ENCODE data around the gene EEF1AKMT2.

The EEF1AKMT2 gene

DNA sequence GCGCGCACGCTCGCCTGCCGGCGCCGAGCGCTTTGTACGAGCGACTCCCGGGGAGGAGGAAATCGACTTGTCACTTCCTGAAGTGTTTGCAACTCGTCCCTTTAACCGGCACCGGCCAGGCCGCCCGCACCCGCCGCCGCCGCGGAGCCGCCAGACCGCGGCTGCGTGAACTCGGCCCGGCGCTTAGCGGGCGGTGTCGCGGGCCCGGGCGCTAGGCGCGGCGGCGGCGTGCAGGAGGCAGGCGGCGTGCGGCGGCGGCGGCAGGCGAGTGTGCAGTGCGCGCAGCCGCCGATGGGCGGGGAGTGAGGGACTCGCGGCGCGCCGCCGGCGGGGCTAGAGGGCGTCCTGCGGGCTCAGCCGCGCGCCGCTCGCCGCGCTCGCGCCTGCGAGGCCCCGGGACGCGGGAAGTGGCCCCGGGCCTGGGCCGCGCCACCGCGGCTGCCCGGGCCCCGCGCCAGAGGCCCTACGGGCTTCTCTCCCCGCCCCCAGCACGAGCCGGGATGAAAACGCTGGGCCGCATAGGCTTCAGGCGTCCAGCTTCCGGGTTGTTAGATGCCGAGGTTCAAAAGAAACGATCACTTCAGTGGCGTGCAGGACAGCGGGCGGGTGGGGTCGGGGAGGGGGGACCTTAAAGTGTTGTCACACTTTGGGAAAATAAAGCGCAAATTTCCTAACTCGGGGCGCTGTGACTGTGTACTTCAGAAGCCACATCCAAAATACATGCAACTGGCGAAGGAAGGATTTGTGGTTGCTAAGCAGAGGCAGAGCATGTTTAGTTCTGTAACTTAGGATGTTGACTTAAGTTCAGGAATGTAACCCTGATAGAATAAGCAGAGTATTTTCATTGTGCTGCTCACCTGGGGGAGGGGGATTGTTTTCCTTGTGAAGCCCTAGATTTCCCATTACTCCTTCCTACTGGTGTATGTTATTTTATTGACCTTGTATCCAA lies 47.3 kb downstream of the EEF1AKMT2 start, which contains the start of gene FAM53B:
Gene FAM53B (minus strand): TSS at position 277 of the 949 bp plus-strand sequence. CDS start 37,665 bp downstream, outside the sequence.
- H3K9me3 ChIP-seq (ENCODE audit: control insufficient read depth, low read length) = no peaks in the 10 kb centered on the region
- DNase-seq = peak; percentile 82
- H2AFZ ChIP-seq (ENCODE audit: low read depth, low read length) = peak within 1 kb of the TSS; percentile 69
- H3K27ac ChIP-seq (ENCODE audit: low read length, poor library complexity, severe bottlenecking) = peak within 1 kb of the TSS; percentile 13
- H3K27me3 ChIP-seq (ENCODE audit: control insufficient read depth in 1 of 2, insufficient read depth in 1 of 2, low read length in 2 of 2) = no peaks in the 10 kb centered on the region
- H3K4ac ChIP-seq (ENCODE audit: low read depth in 1 of 2, low read length in 2 of 2) = peak within 1 kb of the TSS in 1 of 2 experiments; percentile 67
- peak within 1 kb of the TSS; percentile 99 for H3K4me2 ChIP-seq (ENCODE audit: low read length, poor library complexity, severe bottlenecking)
- peak within 1 kb of the TSS; percentile 87 for H3K9ac ChIP-seq (ENCODE audit: low read length)
- peaks cover 0 to 13% of the 10 kb centered on the region in 2 experiments for H3K36me3 ChIP-seq (ENCODE audit: control insufficient read depth in 1 of 2, insufficient read depth in 2 of 2, low read depth in 1 of 2, low read length in 2 of 2)
- peak within 1 kb of the TSS; percentile 88 for H2BK120ac ChIP-seq (ENCODE audit: low read depth, low read length)
- H3K18ac ChIP-seq (ENCODE audit: low read depth in 1 of 2, low read length in 2 of 2) = peak within 1 kb of the TSS; percentile 78 to 96
- H2BK12ac ChIP-seq (ENCODE audit: low read length in 2 of 2) = no peak within 1 kb of the TSS
- peaks cover 14% of the 10 kb centered on the region for H3K79me1 ChIP-seq (replicated peaks; ENCODE audit: low read length, poor library complexity, severe bottlenecking)
- H2BK5ac ChIP-seq (ENCODE audit: low read depth, low read length, poor library complexity, severe bottlenecking) = no peak within 1 kb of the TSS
- peak within 1 kb of the TSS in 1 of 2 experiments; percentile 89 for H3K23ac ChIP-seq (ENCODE audit: low read length in 2 of 2)
- peak within 1 kb of the TSS; percentile 80 to 82 for H3K4me3 ChIP-seq (ENCODE audit: insufficient read depth in 1 of 2, low read depth in 1 of 2, low read length in 2 of 2)
- H2BK15ac ChIP-seq (ENCODE audit: low read depth, poor library complexity, severe bottlenecking) = peak within 1 kb of the TSS; percentile 68
- under 1% methylated on average over 39 of the region's 100 CpGs for WGBS
- H4K91ac ChIP-seq (ENCODE audit: low read length) = no peak within 1 kb of the TSS
- H3K4me1 ChIP-seq (ENCODE audit: control insufficient read depth, insufficient read depth, low read depth, low read length) = peaks cover 9% of the 10 kb centered on the region
- peak within 1 kb of the TSS in 1 of 2 experiments; percentile 44 for H3K14ac ChIP-seq (ENCODE audit: low read length in 2 of 2)
- H4K8ac ChIP-seq (ENCODE audit: low read length) = peak within 1 kb of the TSS; percentile 75
- no peak within 1 kb of the TSS for H2AK5ac ChIP-seq (ENCODE audit: low read length, severe bottlenecking)

DNA sequence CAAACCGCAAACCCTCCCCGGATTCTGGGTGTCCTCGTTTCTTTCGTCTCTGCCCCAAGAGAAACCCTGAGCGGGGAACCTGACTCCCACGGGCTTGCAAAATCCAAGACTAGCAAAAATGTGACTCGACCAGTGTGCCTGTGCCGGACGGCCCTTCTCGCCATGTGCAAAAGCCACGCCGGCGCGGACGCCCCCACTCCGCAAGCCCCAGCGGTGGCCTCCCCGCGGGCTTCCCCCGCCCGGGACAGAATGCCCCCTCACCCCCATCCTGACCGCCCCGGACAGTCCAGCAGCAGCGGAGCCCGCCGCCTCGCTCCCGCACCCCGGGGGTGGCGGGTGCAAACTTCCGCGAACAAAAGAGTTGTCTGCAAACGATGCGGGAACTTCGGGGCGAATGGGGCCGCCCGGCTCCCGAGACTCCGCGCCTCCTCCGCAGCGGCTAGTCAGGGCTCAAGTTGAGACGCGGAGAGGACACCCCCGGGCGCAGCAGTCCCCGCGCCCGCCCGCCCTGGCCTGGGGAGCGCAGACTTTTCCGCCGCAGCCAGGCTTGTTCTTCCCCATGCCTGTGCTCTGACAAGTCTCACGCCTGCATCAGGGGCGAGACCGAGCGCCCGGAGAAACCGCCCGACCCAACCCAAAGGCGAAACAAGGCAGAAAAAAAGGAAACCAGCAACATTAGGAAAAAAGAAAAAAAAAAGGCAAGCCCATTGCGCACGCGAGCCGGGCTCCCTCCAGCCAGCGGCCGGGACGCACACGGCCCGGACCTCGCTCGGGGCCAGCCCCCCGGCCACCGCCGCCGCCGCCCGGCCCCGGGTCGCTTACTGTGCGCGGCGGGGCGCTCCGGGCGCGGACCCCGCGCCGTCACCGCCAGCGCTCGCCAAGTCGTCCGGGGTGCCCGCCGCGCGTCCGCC lies 48.2 kb downstream of the EEF1AKMT2 start:
- peak overlapping the region; percentile 80 for H3K9ac ChIP-seq (ENCODE audit: low read length)
- H3K36me3 ChIP-seq (ENCODE audit: control insufficient read depth in 1 of 2, insufficient read depth in 2 of 2, low read depth in 1 of 2, low read length in 2 of 2) = peaks cover 0 to 13% of the 10 kb centered on the region in 2 experiments
- peak overlapping the region; percentile 68 for H2BK15ac ChIP-seq (ENCODE audit: low read depth, poor library complexity, severe bottlenecking)
- H3K4me1 ChIP-seq (ENCODE audit: control insufficient read depth, insufficient read depth, low read depth, low read length) = peaks cover 9% of the 10 kb centered on the region
- H3K27ac ChIP-seq (ENCODE audit: low read length, poor library complexity, severe bottlenecking) = no peak overlapping the region
- peak overlapping the region in 1 of 2 experiments; percentile 67 for H3K4ac ChIP-seq (ENCODE audit: low read depth in 1 of 2, low read length in 2 of 2)
- no peak overlapping the region for H2BK5ac ChIP-seq (ENCODE audit: low read depth, low read length, poor library complexity, severe bottlenecking)
- peak overlapping the region; percentile 80 to 82 for H3K4me3 ChIP-seq (ENCODE audit: insufficient read depth in 1 of 2, low read depth in 1 of 2, low read length in 2 of 2)
- no peaks in the 10 kb centered on the region for H3K9me3 ChIP-seq (ENCODE audit: control insufficient read depth, low read length)
- peak overlapping the region in 1 of 2 experiments; percentile 89 for H3K23ac ChIP-seq (ENCODE audit: low read length in 2 of 2)
- peak overlapping the region; percentile 78 to 96 for H3K18ac ChIP-seq (ENCODE audit: low read depth in 1 of 2, low read length in 2 of 2)
- no peaks in the 10 kb centered on the region for H3K27me3 ChIP-seq (ENCODE audit: control insufficient read depth in 1 of 2, insufficient read depth in 1 of 2, low read length in 2 of 2)
- H2BK12ac ChIP-seq (ENCODE audit: low read length in 2 of 2) = no peak overlapping the region
- no peak overlapping the region for H2AK5ac ChIP-seq (ENCODE audit: low read length, severe bottlenecking)
- peaks cover 18% of the 10 kb centered on the region for H3K79me1 ChIP-seq (replicated peaks; ENCODE audit: low read length, poor library complexity, severe bottlenecking)
- 0% methylated on average over 61 of the region's 101 CpGs for WGBS
- H2BK120ac ChIP-seq (ENCODE audit: low read depth, low read length) = peak overlapping the region; percentile 88
- peak overlapping the region; percentile 69 for H2AFZ ChIP-seq (ENCODE audit: low read depth, low read length)
- peak overlapping the region; percentile 99 for H3K4me2 ChIP-seq (ENCODE audit: low read length, poor library complexity, severe bottlenecking)
- no peak overlapping the region for H4K91ac ChIP-seq (ENCODE audit: low read length)
- peak overlapping the region; percentile 54 for H4K8ac ChIP-seq (ENCODE audit: low read length)
- DNase-seq = peak; percentile 58
- H3K14ac ChIP-seq (ENCODE audit: low read length in 2 of 2) = peak overlapping the region in 1 of 2 experiments; percentile 44

DNA sequence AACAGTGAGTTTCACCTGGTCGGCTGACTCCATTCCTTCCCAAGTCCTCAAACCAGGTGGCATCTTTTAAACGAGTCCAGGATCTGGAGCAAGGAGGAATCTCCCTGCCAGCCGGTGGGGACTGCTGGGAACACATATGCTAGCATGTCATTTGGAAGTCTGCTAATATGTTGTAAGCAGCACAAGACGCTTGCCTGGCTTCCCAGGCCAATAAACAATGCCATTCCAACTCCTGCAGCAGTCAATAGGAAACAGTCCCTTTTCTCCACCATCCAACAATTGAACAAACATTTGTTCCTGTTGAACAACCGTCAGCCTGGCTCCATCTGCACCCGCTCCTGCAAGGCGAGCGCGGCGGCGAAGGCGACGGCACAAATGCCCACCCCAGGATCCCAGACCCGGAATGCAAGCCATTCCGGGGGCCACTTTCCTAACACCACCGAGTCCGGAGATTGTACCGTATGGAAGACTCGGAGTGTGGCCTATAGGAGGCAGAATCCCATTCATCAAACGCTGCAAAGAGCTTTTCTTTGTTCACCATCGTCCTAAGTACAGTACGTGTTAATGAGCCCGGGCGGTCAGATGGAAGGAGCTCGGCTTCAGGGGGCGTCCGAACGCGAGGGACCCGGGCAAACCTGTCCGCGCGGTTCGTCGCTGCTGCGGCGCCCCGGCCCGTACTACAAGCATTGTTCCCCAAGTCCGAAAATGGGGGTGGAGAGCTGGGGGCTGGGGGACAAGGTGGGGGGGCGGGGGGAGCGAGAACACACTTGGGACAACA lies 49.1 kb downstream of the EEF1AKMT2 start:
- H3K14ac ChIP-seq (ENCODE audit: low read length in 2 of 2) = peak overlapping the region; percentile 11 to 80
- peak overlapping the region; percentile 11 to 80 for H3K4ac ChIP-seq (ENCODE audit: low read depth in 1 of 2, low read length in 2 of 2)
- H3K23ac ChIP-seq (ENCODE audit: low read length in 2 of 2) = peak overlapping the region in 1 of 2 experiments; percentile 89
- no peak overlapping the region for H2AFZ ChIP-seq (ENCODE audit: low read depth, low read length)
- H3K27me3 ChIP-seq (ENCODE audit: control insufficient read depth in 1 of 2, insufficient read depth in 1 of 2, low read length in 2 of 2) = no peaks in the 10 kb centered on the region
- H3K9ac ChIP-seq (ENCODE audit: low read length) = peak overlapping the region; percentile 82
- H3K27ac ChIP-seq (ENCODE audit: low read length, poor library complexity, severe bottlenecking) = no peak overlapping the region
- H3K4me3 ChIP-seq (ENCODE audit: insufficient read depth in 1 of 2, low read depth in 1 of 2, low read length in 2 of 2) = peak overlapping the region; percentile 80 to 82
- peak overlapping the region; percentile 99 for H3K4me2 ChIP-seq (ENCODE audit: low read length, poor library complexity, severe bottlenecking)
- WGBS = 3% methylated on average over 36 of the region's 42 CpGs
- H2BK12ac ChIP-seq (ENCODE audit: low read length in 2 of 2) = no peak overlapping the region
- H3K79me1 ChIP-seq (replicated peaks; ENCODE audit: low read length, poor library complexity, severe bottlenecking) = peaks cover 27% of the 10 kb centered on the region
- peaks cover 10% of the 10 kb centered on the region for H3K4me1 ChIP-seq (ENCODE audit: control insufficient read depth, insufficient read depth, low read depth, low read length)
- no peaks in the 10 kb centered on the region for H3K9me3 ChIP-seq (ENCODE audit: control insufficient read depth, low read length)
- H3K36me3 ChIP-seq (ENCODE audit: control insufficient read depth in 1 of 2, insufficient read depth in 2 of 2, low read depth in 1 of 2, low read length in 2 of 2) = peaks cover 0 to 6% of the 10 kb centered on the region in 2 experiments
- no peak overlapping the region for H2BK120ac ChIP-seq (ENCODE audit: low read depth, low read length)
- no peak overlapping the region for H2BK5ac ChIP-seq (ENCODE audit: low read depth, low read length, poor library complexity, severe bottlenecking)
- no peak overlapping the region for H2BK15ac ChIP-seq (ENCODE audit: low read depth, poor library complexity, severe bottlenecking)
- peak overlapping the region; percentile 30 for H4K8ac ChIP-seq (ENCODE audit: low read length)
- DNase-seq = peak; percentile 56
- H2AK5ac ChIP-seq (ENCODE audit: low read length, severe bottlenecking) = no peak overlapping the region
- H4K91ac ChIP-seq (ENCODE audit: low read length) = peak overlapping the region; percentile 39
- peak overlapping the region; percentile 16 to 76 for H3K18ac ChIP-seq (ENCODE audit: low read depth in 1 of 2, low read length in 2 of 2)

All from mesenchymal stem cell (in vitro differentiated cells and primary cell).